K562 (cell line): ENCODE measurements around the gene CATSPER1. TPM values are rescaled to one million over a fixed set of nuclear protein-coding genes. Genes with fewer than 3 reads are reported as not detected.
A peak's percentile ranks its signal among the peaks of the same experiment; 100 is the strongest.

ENCODE experiments used
- ASH1L ChIP-seq: fragments of 450-650 bp; IDR thresholded peaks from 2 replicates; pipeline ENCODE4 v1.6.1; 2018; ENCODE audit warnings: borderline replicate concordance, mild to moderate bottlenecking, low read depth; ENCODE audit not compliant: partially characterized antibody
- CREM ChIP-seq: IDR thresholded peaks from 2 replicates; pipeline ENCODE4 v1.6.1; 2014; ENCODE audit warnings: antibody characterized with exemption, low read depth
- CTCF ChIP-seq, 3 experiments: IDR thresholded peaks in 2 of 3; conservative IDR thresholded peaks in 1 of 3; 2 replicates each; pipeline ENCODE4 v1.5.1; 2011 to 2012; ENCODE audit warnings: low read length in 3 of 3, mild to moderate bottlenecking in 3 of 3, control low read depth in 2 of 3, improper control_type of control experiment in 1 of 3, inconsistent platforms in 1 of 3, low read depth in 1 of 3, mixed read lengths in 1 of 3, moderate library complexity in 1 of 3; ENCODE audit not compliant: insufficient read depth in 2 of 3
- KLF16 ChIP-seq: IDR thresholded peaks from 2 replicates; pipeline ENCODE4 v1.6.1; 2016; ENCODE audit warnings: antibody characterized with exemption
- MYC ChIP-seq, 2 experiments: fragments of 250-450 bp in 1 of 2; sonication (Bioruptor Pico) in 1 of 2; IDR thresholded peaks; 2 replicates each; pipeline versions ENCODE4 v1.5.1 to v1.6.1; 2012 to 2021; ENCODE audit warnings: low read depth in 2 of 2, borderline replicate concordance in 1 of 2, improper control_type of control experiment in 1 of 2, low read length in 1 of 2, mild to moderate bottlenecking in 1 of 2, moderate library complexity in 1 of 2
- PHB2 ChIP-seq: fragments of 450-650 bp; IDR thresholded peaks from 2 replicates; pipeline ENCODE4 v1.6.1; 2017; ENCODE audit warnings: low read depth
- RBM39 ChIP-seq: fragments of 200-400 bp; formaldehyde crosslinking; optimal IDR thresholded peaks from 2 replicates; pipeline ENCODE3; 2018; ENCODE audit warnings: low read depth, low read length
- REST ChIP-seq, 2 experiments: fragments of 450-650 bp; formaldehyde crosslinking in 1 of 2; IDR thresholded peaks; 2 replicates each; pipeline versions ENCODE4 v1.4.0 to v1.6.1; 2014 to 2020; ENCODE audit warnings: mild to moderate bottlenecking in 2 of 2, borderline replicate concordance in 1 of 2, low read depth in 1 of 2
- TOE1 ChIP-seq, 2 experiments: fragments of 450-650 bp in 1 of 2; sonication (generic) in 1 of 2; formaldehyde crosslinking in 1 of 2; IDR thresholded peaks; 2 replicates each; pipeline versions ENCODE4 v1.7.1 to v1.8.0; 2016 to 2022; ENCODE audit warnings: borderline replicate concordance in 2 of 2, mild to moderate bottlenecking in 2 of 2, antibody characterized with exemption in 1 of 2, inconsistent platforms in 1 of 2, low read depth in 1 of 2, missing genetic modification reagents in 1 of 2, moderate library complexity in 1 of 2
- polyA plus RNA-seq, 8 experiments: library from polyadenylated mRNA; depleted of rRNA in 4 of 8; stranded (reverse) in 5 of 8; unstranded in 3 of 8; fragments of >200 nt; fragmentation: Nextera tagmentation in 2 of 8; fragmentation: Illumina TruSeq in 1 of 8; extraction: Ambion mirVana in 2 of 8; extraction: Trizol in 1 of 8; gene quantifications; 2 replicates each; pipeline versions ENCODE4 v1.2.1 to v1.2.3, GENCODE V29; 2011 to 2014; ENCODE audit warnings: inconsistent platforms in 1 of 8, missing spikeins in 1 of 8
- total RNA-seq, 7 experiments: library from RNA; depleted of rRNA in 6 of 7; stranded (reverse); fragments of >200 nt in 6 of 7; fragmentation: Illumina TruSeq in 2 of 7; extraction: Trizol in 2 of 7; gene quantifications; 2 replicates each; pipeline versions ENCODE4 v1.2.1 to v1.2.3, GENCODE V29; 2011 to 2021; ENCODE audit warnings: low replicate concordance in 1 of 7
- TF ChIP-seq, protein P1 (sequence below): fragments of 250-450 bp; sonication (Bioruptor Pico); IDR thresholded peaks from 2 replicates; pipeline ENCODE4 v1.5.0; 2021
- TF ChIP-seq, protein P2 (sequence below): IDR thresholded peaks from 2 replicates; pipeline ENCODE4 v1.6.1; 2011; ENCODE audit warnings: borderline replicate concordance, low read depth, mild to moderate bottlenecking, moderate library complexity, low read length; ENCODE audit not compliant: insufficient read depth, poor library complexity, severe bottlenecking

The CATSPER1 gene
- total and polyA plus RNA-seq, 9 of the 15 experiments (the other 6 are each of a cell fraction or from before 2014, with no cell fraction given) = 0.21 to 3.3 (median 0.76) TPM

GRCh38 chr11:66068154-66068821 lies 42.0 kb upstream of the CATSPER1 start (continued):
- TF ChIP-seq REST (IDR thresholded peaks at IDR 0.05; ENCODE audit: borderline replicate concordance) (peak; percentile 32; the same call in 1 of the 2 replicates), REST (CRISPR knock-in tag; IDR thresholded peaks at IDR 0.05; ENCODE audit: low read depth) (no peak), MYC (IDR thresholded peaks at IDR 0.05; ENCODE audit: low read depth, low read length) (0 out of 2 replicates have a peak, but pooled peaks have one; percentile 18), MYC (CRISPR knock-in tag; IDR thresholded peaks at IDR 0.05; ENCODE audit: borderline replicate concordance, low read depth) (no peak), ASH1L (no peak), PHB2 (no peak), KLF16 (0 out of 2 replicates have a peak, but pooled peaks have one; percentile 11), TOE1 (IDR thresholded peaks at IDR 0.05; ENCODE audit: borderline replicate concordance) (no peak), TOE1 (CRISPR knock-in tag; IDR thresholded peaks at IDR 0.05; ENCODE audit: borderline replicate concordance, low read depth) (0 out of 2 replicates have a peak, but pooled peaks have one; percentile 62), CTCF (IDR thresholded peaks at IDR 0.05 in 2 of 3, conservative IDR thresholded peaks at IDR 0.05 in 1 of 3; ENCODE audit: insufficient read depth in 2 of 3, low read depth in 1 of 3, low read length in 3 of 3) (peak; percentile 81 to 92 (median 81)), RBM39 (peak; percentile 53), CREM (no peak)
- TF ChIP-seq, protein P1, sequence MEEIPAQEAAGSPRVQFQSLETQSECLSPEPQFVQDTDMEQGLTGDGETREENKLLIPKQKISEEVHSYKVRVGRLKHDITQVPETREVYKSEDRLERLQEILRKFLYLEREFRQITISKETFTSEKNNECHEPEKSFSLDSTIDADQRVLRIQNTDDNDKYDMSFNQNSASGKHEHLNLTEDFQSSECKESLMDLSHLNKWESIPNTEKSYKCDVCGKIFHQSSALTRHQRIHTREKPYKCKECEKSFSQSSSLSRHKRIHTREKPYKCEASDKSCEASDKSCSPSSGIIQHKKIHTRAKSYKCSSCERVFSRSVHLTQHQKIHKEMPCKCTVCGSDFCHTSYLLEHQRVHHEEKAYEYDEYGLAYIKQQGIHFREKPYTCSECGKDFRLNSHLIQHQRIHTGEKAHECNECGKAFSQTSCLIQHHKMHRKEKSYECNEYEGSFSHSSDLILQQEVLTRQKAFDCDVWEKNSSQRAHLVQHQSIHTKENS = no peak
- TF ChIP-seq, protein P2, sequence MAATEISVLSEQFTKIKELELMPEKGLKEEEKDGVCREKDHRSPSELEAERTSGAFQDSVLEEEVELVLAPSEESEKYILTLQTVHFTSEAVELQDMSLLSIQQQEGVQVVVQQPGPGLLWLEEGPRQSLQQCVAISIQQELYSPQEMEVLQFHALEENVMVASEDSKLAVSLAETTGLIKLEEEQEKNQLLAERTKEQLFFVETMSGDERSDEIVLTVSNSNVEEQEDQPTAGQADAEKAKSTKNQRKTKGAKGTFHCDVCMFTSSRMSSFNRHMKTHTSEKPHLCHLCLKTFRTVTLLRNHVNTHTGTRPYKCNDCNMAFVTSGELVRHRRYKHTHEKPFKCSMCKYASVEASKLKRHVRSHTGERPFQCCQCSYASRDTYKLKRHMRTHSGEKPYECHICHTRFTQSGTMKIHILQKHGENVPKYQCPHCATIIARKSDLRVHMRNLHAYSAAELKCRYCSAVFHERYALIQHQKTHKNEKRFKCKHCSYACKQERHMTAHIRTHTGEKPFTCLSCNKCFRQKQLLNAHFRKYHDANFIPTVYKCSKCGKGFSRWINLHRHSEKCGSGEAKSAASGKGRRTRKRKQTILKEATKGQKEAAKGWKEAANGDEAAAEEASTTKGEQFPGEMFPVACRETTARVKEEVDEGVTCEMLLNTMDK = peak; percentile 90
